Mucosa of stomach (tissue), 1 donor: Measurements from ENCODE around the gene ANK3.

Experiments
- H3K27me3 ChIP-seq: one replicate; pipeline ENCODE4 v1.7.0; 2013; ENCODE audit warnings: mild to moderate bottlenecking, low read length; ENCODE audit not compliant: control insufficient read depth, insufficient read depth
- H3K36me3 ChIP-seq: one replicate; pipeline ENCODE4 v1.7.0; 2013; ENCODE audit warnings: low read length; ENCODE audit not compliant: control insufficient read depth, insufficient read depth
- H3K4me1 ChIP-seq: one replicate; pipeline ENCODE4 v1.7.0; 2013; ENCODE audit warnings: mild to moderate bottlenecking, low read length; ENCODE audit not compliant: control insufficient read depth, insufficient read depth
- H3K4me3 ChIP-seq: one replicate; pipeline ENCODE4 v1.7.0; 2013; ENCODE audit warnings: low read length
- H3K9ac ChIP-seq: one replicate; pipeline ENCODE4 v1.7.0; 2013; ENCODE audit warnings: mild to moderate bottlenecking, low read length, moderate library complexity
- H3K9me3 ChIP-seq: one replicate; pipeline ENCODE4 v1.7.0; 2013; ENCODE audit warnings: mild to moderate bottlenecking, low read length, moderate library complexity; ENCODE audit not compliant: control insufficient read depth
- donor health status: Pancreatic carcinoma.

The ANK3 gene

GRCh38 chr10:60189861-60190475 lies 199.7 kb downstream of the ANK3 start:
- Histone ChIP-seq H3K36me3 (no peaks in the 10 kb centered on the region), H3K27me3 (no peaks in the 10 kb centered on the region), H3K4me1 (peaks cover 26% of the 10 kb centered on the region), H3K4me3 (no peak overlapping the region), H3K9ac (no peak overlapping the region), H3K9me3 (no peaks in the 10 kb centered on the region)

GRCh38 chr10:60188548-60188947 lies 201.1 kb downstream of the ANK3 start:
- Histone ChIP-seq H3K4me1 (peaks cover 26% of the 10 kb centered on the region), H3K9me3 (no peaks in the 10 kb centered on the region), H3K4me3 (no peak overlapping the region), H3K9ac (no peak overlapping the region), H3K36me3 (no peaks in the 10 kb centered on the region), H3K27me3 (no peaks in the 10 kb centered on the region)

DNA sequence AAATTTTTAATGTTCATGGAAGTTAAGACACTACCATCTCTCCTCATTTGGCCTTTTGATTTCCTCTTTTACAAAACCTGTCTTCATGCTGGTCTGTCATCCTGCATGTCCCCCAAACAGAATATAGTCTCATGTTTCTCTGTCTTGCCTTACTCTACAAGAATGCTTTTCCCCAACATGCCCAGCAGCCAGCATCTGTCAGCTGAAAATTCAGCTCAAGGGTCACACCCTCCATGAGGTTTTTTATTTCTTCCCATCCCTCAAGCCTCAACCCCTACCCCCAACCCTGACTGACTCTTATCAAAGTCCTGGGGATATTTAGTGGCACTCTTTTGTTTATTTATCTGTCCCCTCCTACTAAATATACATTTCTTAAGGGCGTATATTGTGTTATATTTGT lies 202.0 kb downstream of the ANK3 start:
- no peaks in the 10 kb centered on the region for H3K9me3 ChIP-seq
- no peaks in the 10 kb centered on the region for H3K36me3 ChIP-seq
- H3K27me3 ChIP-seq: no peaks in the 10 kb centered on the region
- peaks cover 26% of the 10 kb centered on the region for H3K4me1 ChIP-seq
- no peak overlapping the region for H3K4me3 ChIP-seq
- no peak overlapping the region for H3K9ac ChIP-seq

DNA sequence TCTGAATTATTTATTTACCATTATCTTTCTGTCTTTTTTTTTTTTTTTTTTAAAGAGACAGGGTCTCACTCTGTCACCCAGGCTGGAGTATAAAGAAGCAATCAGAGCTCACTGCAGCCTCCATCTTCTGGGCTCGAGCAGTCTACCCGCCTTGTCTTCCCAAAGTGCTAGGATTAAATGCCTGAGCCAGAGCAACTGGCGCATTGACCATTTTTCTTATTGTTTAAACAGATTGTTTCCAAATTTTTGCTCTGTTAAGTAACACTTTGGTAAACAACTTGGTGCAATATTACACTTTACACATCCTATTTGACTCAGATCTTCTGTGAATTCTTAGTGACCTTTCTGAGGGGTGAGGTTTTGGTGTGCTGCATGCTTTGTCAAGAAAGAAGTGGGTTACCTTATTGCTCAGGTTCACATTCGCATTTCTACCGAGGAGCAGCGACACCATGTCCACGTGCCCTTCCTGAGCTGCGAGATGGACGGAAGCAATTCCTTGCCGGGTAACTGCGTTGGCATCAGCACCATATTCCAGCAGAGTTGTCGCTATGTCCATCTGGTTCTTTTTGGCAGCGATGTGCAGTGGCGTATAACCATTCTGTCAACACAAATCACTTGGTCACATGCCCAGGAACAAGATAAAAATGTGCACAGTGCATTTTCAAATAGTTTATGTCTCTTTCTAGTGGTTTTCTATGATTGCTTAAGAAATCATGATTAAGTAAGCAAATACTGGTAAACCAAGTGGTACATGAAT lies 203.2 kb downstream of the ANK3 start:
- H3K27me3 ChIP-seq: no peaks in the 10 kb centered on the region
- no peaks in the 10 kb centered on the region for H3K36me3 ChIP-seq
- H3K9ac ChIP-seq: no peak overlapping the region
- peaks cover 26% of the 10 kb centered on the region for H3K4me1 ChIP-seq
- no peak overlapping the region for H3K4me3 ChIP-seq
- H3K9me3 ChIP-seq: no peaks in the 10 kb centered on the region

- Histone ChIP-seq H3K4me3 (no peak overlapping the region), H3K27me3 (no peaks in the 10 kb centered on the region), H3K4me1 (peaks cover 26% of the 10 kb centered on the region), H3K9me3 (no peaks in the 10 kb centered on the region), H3K36me3 (no peaks in the 10 kb centered on the region), H3K9ac (no peak overlapping the region)
These were observed 204.3 kb downstream of the ANK3 start for GRCh38 chr10:60185421-60185820.

- Histone ChIP-seq H3K4me1 (peaks cover 17% of the 10 kb centered on the region), H3K36me3 (no peaks in the 10 kb centered on the region), H3K4me3 (no peak overlapping the region), H3K9ac (no peak overlapping the region), H3K9me3 (no peaks in the 10 kb centered on the region), H3K27me3 (no peaks in the 10 kb centered on the region)
These were observed 207.0 kb downstream of the ANK3 start for GRCh38 chr10:60182691-60183090.

GRCh38 chr10:60176925-60177324 lies 212.8 kb downstream of the ANK3 start:
- H3K4me1 ChIP-seq: peaks cover 26% of the 10 kb centered on the region
- H3K9ac ChIP-seq: no peak overlapping the region
- no peak overlapping the region for H3K4me3 ChIP-seq
- H3K27me3 ChIP-seq: no peaks in the 10 kb centered on the region
- no peaks in the 10 kb centered on the region for H3K36me3 ChIP-seq
- H3K9me3 ChIP-seq: no peaks in the 10 kb centered on the region

DNA sequence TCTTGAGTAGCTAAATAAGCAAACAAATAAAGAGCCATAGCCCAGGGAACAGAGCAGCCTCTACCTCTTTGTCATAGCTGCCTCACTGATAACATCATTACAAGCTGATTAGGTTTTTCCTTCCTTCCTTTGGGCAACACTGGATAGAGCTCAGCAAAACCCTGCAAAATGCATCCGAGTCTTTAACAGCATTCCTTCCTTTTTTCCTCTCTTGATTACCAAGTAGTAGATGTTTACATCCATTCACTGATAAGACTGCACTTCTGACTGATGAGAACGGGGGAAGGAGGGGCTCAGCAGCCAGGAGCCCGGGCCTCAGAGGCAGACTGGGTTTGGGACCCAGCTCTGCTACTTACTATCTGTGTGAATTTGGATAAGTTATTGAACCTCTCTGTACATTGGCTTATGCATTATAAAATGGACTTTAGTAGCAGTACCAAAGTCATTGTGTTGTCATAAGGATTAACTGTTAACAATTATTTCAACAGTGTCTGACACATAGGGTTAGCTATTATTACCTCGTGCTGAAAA lies 214.2 kb downstream of the ANK3 start:
- Histone ChIP-seq H3K27me3 (no peaks in the 10 kb centered on the region), H3K4me3 (no peak overlapping the region), H3K36me3 (no peaks in the 10 kb centered on the region)

DNA sequence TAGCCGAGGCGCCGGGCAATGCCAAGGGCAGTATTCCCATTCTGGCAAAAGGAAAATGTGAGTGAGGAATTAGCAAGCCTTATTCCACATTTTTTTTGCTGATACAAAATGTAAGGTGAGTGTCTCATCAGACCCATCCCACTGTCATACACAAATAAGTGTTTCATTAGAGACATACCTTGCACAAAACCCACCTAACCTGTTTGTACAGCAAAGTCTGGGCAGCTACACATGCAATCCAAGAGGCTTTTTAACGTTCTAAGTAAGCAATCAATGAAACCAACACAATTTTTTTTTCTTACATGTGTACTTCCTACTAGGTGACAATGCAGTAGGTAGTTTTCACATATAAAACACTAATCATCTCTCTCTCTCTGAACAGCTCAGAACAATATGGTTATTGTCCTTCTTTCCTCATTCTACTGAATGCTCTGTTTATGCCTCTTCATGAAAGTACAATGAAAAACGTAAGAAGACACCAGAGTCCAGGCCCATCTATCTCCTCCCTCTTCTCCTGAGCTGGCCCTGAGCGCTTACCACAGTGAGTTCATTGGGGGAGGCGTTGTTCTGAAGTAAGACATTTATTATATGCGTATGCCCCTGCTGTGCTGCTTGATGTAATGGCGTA lies 217.2 kb downstream of the ANK3 start:
- Histone ChIP-seq H3K27me3 (no peaks in the 10 kb centered on the region), H3K9me3 (no peaks in the 10 kb centered on the region), H3K4me1 (peaks cover 42% of the 10 kb centered on the region), H3K9ac (no peak overlapping the region), H3K36me3 (no peaks in the 10 kb centered on the region), H3K4me3 (no peak overlapping the region)

More for the DNA sequence above, 214.2 kb downstream of the ANK3 start:
- peaks cover 37% of the 10 kb centered on the region for H3K4me1 ChIP-seq
- H3K9me3 ChIP-seq: no peaks in the 10 kb centered on the region
- no peak overlapping the region for H3K9ac ChIP-seq

- no peaks in the 10 kb centered on the region for H3K9me3 ChIP-seq
- no peaks in the 10 kb centered on the region for H3K27me3 ChIP-seq
- no peak overlapping the region for H3K9ac ChIP-seq
- peaks cover 36% of the 10 kb centered on the region for H3K4me1 ChIP-seq
- H3K4me3 ChIP-seq: no peak overlapping the region
- no peaks in the 10 kb centered on the region for H3K36me3 ChIP-seq
These were observed 218.2 kb downstream of the ANK3 start for GRCh38 chr10:60171436-60172013.

GRCh38 chr10:60170250-60170649 lies 219.4 kb downstream of the ANK3 start:
- no peaks in the 10 kb centered on the region for H3K9me3 ChIP-seq
- no peak overlapping the region for H3K9ac ChIP-seq
- no peaks in the 10 kb centered on the region for H3K27me3 ChIP-seq
- H3K4me3 ChIP-seq: no peak overlapping the region
- H3K4me1 ChIP-seq: peaks cover 32% of the 10 kb centered on the region
- no peaks in the 10 kb centered on the region for H3K36me3 ChIP-seq

- no peak overlapping the region for H3K4me3 ChIP-seq
- peaks cover 28% of the 10 kb centered on the region for H3K4me1 ChIP-seq
- no peaks in the 10 kb centered on the region for H3K9me3 ChIP-seq
- H3K27me3 ChIP-seq: no peaks in the 10 kb centered on the region
- no peaks in the 10 kb centered on the region for H3K36me3 ChIP-seq
- no peak overlapping the region for H3K9ac ChIP-seq
These were observed 220.6 kb downstream of the ANK3 start for GRCh38 chr10:60169111-60169510.
